Stimulated activated CD4-positive, alpha-beta T cell treated with anti-CD3 and anti-CD28 coated beads, Interleukin-15, amount 100 ng/mL, for 1 hour (primary cell): ENCODE data around the gene DNAJC5G.
A peak's percentile ranks its signal among the peaks of the same experiment; 100 is the strongest.
"Not testable (repeated sequence)": the region's sequence is repeated elsewhere in the genome, so short reads cannot be mapped to it uniquely, and the experiment has no call there.

Experiments
- DNase-seq, 2 donors: peaks; one replicate each; pipeline ENCODE4 v3.0.0-alpha.2; 2020; ENCODE audit warnings: low read depth in 1 of 2, low spot score in 1 of 2

Gene DNAJC5G

GRCh38 chr2:27307545-27308358 lies 32.5 kb downstream of the DNAJC5G start:
- DNase-seq: no peak

DNA sequence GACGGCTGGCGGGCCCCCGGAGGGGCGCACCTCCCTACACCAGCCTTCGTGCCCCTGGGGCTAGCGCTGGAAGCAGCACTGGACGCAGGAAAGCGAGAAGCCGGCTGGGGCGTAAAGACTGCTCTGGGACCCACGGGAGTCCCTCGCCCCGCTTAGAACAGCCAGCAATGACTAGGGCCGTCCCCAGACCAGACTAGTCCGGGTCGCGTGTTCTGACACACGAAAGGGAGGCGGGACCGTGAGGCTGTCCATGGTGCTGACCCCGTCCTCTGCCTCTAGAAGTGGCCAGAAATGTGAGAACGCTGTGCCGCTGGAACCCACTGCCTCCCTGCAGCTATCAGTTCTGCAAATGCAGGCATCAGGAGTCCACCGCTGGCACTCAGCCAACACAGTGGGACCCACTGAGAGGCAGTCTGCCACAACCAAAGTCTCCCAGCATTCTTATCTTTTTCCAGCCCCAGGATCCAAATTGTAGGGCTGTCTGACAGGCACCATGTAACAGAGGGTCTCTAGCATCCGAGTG lies 33.2 kb downstream of the DNAJC5G start, which contains the start of gene UCN:
UCN (minus strand) TSS at position 87 of the 523 bp plus-strand sequence. CDS start 550 bp downstream, outside the sequence.
- DNase-seq: no peak

DNA sequence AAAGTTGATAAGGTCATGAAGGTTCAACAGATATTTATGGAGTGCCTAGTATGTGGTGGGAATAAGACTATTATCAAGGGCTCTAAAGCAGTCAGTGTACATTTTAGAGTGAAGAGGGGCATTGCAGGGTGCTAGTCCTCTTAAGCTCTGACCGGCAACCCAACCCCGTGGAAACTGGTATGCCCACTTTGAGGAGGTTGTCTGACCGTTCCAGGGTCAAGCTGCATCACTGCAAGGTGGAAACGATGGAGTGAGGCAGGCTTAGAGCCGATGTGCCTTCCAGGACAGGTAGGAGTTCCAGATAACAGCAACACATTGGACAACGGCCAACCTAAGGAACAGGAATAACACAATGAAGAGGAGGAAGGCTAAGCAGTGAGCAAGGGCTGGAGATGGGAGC lies 34.4 kb downstream of the DNAJC5G start:
- DNase-seq: no peak

- DNase-seq: no peak
Observed at GRCh38 chr2:27312152-27312551, 36.9 kb downstream of the DNAJC5G start.

DNA sequence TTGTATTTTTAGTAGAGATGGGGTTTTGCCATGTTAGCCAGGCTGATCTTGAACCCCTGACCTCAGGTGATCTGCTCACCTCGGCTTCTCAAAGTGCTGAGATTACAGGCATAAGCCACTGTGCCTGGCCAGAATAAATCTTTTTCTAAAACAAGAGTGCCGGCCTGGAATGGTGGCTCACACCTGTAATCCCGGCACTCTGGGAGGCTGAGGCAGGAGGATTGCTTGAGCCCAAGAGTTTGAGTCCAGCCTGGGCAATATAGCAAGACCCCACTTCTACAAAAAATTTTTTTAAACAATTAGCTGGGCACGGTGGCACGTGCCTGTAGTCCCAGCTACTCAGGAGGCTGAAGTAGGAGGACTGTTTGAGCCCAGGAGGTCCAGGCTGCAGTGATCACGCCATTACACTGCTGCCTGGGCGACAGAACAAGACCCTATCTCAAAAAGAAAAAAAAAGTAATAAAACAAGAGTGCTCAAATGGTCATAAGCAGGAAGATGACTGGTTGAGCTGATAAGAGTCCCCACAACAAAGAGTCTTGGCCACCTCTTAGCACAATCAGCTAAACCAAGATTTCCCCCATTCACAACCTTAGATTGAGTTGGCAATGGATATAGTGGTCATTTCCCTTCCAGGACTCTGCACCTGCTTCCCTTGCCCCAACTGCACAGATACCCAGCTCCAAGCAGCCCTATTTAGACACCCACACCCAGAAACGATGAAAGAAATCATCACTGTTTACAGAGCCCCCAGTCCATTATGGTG lies 38.8 kb downstream of the DNAJC5G start:
- DNase-seq: no peak

GRCh38 chr2:27314709-27315108 lies 39.5 kb downstream of the DNAJC5G start:
- no peak for DNase-seq

DNA sequence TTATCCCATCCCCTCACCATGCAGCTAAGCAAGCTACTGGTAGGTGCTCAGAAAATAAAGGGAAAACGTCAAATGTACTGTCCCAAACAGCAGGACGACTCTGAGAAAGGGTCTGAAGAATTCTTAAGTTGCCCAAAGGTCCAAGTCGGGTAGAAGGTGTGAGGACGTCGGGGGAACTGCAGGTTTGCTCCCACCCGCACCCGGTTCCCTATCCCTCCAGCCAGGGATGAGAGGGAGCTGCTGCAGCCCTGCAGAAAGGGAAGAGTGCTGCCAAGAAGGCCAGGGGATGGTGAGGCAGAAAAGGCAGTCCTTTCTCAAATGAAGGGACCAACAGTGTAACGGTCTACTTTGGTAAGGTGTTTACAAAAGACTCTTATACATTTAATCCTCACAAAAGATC lies 39.9 kb downstream of the DNAJC5G start:
- DNase-seq: no peak

GRCh38 chr2:27316655-27317412 lies 41.6 kb downstream of the DNAJC5G start:
- no peak for DNase-seq

GRCh38 chr2:27319839-27320238 lies 44.6 kb downstream of the DNAJC5G start:
- not testable (repeated sequence) for DNase-seq

DNA sequence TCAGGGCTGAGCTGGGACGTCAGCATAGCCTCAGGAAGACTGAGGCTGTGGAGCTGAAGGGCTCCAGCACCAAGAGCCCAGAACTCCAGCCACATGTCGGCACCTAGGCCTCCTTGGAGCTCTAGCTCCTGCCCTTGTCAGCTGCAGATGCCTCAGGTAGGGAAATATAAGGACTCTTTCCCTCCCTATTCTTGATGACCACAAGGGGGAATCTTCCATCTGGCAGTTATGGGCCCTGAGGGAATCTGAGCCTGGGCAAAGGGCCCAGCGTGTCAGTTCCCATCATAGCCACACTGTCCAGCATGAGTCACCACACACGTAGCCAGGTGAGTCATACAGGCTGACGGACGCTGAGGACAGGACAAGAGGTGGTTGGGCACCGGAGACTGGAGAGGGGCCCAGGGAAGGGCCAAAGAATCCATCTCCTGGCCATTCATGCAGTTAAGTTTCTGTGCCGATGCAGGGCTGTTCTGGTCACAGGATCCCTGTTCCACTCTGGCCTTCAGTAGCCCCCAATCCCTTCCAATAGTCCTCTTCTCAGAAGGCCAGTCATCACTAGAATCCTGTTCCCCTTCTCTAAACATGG lies 45.8 kb downstream of the DNAJC5G start:
- no peak for DNase-seq

GRCh38 chr2:27322301-27322765 lies 47.1 kb downstream of the DNAJC5G start:
- DNase-seq: no peak

GRCh38 chr2:27322766-27323595 lies 47.7 kb downstream of the DNAJC5G start, which contains the start of gene MPV17:
Gene MPV17, minus strand, starts transcription at chr2:27323097. Its CDS starts 580 bp downstream, at chr2:27322517.
- DNase-seq: peak; percentile 67 to 77

DNA sequence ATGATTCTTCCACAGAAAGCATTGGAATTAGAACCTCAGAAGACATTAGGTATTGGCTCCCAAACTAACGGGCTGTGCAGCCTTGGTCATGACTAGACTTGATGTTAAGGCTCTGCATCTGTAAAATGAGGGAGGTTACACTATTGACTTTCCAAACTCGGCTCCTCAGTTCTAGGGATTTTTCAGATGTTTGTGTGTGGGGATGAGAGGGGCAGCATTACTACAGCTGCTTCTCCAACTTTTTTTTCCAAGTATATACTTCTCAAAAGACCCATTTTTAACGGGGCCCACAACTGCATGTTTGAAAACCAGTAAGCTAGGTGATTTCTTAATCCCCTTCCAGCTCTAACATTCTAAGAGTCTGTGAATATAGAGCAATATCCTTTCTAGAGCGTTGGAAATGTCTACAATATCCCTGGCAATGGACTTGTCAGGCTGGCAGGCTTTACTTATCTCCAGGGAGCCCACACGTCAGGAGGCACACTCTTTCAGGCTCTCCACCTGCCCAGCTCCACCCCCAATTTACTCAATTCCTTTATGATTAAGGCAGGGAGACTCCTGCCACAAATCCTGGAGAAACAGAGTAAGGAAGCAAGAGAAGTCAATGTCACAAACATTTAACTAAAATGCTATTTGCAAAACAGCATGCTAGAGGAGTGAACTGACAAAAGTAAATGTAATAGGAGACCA lies 48.5 kb downstream of the DNAJC5G start:
- DNase-seq: no peak

GRCh38 chr2:27324720-27325119 lies 49.5 kb downstream of the DNAJC5G start:
- DNase-seq: no peak
